ENCODE data around the gene WDR7.

DNA sequence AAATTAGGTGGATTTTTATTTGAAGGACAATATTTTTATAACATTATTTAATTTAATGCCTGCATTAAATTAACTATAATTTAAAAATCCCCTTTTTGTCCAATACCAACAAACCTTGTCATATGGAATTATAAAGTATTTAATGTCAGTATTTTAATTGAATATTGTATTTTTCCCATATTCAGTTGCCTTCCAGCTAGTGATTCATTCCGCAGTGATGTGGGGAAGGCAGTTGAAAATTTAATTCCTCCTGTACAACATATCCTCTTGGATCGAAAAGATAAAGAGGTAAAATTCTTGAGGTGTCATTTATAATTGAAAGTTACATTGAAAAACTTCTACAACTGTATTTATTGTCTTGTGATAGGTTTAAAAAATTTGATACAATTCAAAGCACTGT is 40.4 kb downstream of the WDR7 start:
- TF ChIP-seq, protein P1, sequence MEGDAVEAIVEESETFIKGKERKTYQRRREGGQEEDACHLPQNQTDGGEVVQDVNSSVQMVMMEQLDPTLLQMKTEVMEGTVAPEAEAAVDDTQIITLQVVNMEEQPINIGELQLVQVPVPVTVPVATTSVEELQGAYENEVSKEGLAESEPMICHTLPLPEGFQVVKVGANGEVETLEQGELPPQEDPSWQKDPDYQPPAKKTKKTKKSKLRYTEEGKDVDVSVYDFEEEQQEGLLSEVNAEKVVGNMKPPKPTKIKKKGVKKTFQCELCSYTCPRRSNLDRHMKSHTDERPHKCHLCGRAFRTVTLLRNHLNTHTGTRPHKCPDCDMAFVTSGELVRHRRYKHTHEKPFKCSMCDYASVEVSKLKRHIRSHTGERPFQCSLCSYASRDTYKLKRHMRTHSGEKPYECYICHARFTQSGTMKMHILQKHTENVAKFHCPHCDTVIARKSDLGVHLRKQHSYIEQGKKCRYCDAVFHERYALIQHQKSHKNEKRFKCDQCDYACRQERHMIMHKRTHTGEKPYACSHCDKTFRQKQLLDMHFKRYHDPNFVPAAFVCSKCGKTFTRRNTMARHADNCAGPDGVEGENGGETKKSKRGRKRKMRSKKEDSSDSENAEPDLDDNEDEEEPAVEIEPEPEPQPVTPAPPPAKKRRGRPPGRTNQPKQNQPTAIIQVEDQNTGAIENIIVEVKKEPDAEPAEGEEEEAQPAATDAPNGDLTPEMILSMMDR (IDR thresholded peaks at IDR 0.05): no peak
- TF ChIP-seq POLR2A (IDR thresholded peaks at IDR 0.05): no peak

All from testis (tissue), 2 donors.